ENCODE measurements around the gene MTHFSD.

The MTHFSD gene

DNA sequence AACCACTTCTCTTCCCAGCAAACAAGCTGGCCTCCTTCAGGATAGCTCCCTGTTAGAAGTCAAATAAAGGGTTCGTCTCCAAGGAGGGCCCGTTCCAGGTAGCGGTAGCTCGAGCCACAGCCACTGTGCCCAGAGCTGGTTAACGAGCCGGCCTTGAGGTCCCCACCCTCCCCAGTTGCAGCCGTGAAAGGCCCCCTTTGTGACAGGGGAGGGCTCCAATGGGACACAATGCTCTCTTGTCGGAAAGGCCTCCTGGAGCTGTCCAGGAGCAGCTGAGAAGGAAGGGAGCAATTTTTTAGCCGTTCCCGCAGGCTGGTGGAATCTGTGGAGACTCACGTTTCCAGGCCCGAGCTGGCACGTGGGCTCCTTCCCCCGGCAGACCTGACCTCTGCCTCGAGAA, 74.6 kb downstream of the MTHFSD start:
- DNase-seq = no peak

Data from fibroblast of skin of back (primary cell).